GM19328 (cell line): Measurements from ENCODE around the gene NSD1.
"Not testable (repeated sequence)": the region's sequence is repeated elsewhere in the genome, so short reads cannot be mapped to it uniquely, and the experiment has no call there.

Experiments
- ATAC-seq: cut with Tn5 transposase; IDR thresholded peaks from one replicate; pipeline ENCODE4 v1.9.1; 2021; ENCODE audit warnings: mild to moderate bottlenecking, moderate library complexity; ENCODE audit not compliant: unreplicated experiment

NSD1 gene

DNA sequence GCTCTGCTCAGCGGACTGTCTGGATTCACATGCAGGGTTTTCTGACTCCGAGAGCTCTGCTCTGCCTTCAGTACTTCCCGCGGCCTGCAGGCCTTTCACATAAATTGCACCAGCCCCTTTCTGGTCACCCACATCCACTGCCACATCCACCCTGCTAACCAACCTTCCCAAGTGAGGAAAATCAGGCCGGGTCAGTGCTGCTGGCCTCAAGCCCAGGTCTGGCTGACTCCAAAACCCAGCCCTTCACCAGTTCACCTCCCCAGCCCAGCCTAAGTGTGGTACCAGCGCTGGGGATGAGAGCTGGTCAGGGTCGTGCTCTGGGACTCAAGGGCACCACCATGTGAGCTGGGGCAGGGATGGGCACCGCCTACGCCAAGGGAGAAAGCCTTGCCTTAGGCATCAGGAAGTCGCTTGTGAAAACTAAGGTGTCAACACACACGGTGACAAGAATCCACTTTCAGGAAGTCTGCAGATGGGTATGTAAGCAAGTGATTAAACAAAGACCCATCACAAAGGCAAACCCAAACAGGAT lies 205.6 kb downstream of the NSD1 start:
- ATAC-seq, result no peak

DNA sequence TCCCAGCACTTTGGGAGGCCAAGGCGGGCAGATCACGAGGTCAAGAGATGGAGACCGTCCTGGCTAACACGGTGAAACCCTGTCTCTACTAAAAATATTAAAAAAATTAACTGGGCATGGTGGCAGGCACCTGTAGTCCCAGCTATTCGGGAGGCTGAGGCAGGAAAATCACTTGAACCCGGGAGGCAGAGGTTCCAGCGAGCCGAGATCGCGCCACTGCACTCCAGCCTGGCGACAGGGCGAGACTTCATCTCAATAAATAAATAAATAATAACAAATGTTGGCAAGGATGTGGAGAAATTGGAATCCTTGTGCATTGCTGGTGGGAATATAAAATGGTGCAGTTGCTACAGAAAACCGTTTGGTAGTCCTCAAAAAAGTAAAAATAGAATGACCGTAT lies 209.4 kb downstream of the NSD1 start:
- not testable (repeated sequence) for ATAC-seq

DNA sequence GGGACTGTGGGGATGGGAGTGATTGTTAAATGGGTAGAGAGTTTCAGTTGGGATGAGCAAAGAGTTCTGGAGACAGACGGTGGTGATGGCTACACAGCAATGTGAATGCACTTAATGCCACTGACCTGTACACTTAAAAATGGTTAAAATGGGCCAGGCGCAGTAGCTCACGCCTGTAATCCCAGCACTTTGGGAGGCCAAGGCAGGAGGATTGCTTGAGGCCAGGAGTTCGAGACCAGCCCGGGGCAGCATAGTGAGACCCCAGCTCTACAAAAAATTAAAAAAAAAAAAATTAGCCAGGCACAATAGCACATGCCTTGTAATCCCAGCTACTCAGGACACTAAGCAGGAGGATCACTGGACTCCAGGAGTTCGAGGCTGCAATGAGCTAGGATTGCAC lies 210.2 kb downstream of the NSD1 start:
- ATAC-seq, result no peak

DNA sequence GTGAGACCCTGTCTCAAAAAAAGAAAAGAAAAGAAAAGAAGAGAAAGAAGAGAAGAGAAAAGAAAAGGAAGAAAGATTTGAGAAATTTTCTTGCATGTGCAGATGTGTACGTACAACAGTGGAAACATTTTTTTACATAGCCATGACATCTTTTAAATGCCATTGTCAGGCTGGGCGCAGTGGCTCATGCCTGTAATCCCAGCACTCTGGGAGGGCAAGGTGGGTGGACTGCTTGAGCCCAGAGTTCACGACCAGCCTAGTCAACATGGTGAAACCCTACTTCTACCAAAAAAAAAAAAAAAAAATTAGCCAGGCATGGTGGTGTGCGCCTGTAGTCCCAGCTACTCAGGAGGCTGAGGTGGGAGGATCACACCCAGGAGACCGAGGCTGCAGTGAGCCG lies 211.3 kb downstream of the NSD1 start:
- ATAC-seq, result no peak

- no peak for ATAC-seq
These were observed 213.2 kb downstream of the NSD1 start for GRCh38 chr5:177346820-177347219.

- no peak for ATAC-seq
These were observed 214.1 kb downstream of the NSD1 start for GRCh38 chr5:177347699-177348098.

DNA sequence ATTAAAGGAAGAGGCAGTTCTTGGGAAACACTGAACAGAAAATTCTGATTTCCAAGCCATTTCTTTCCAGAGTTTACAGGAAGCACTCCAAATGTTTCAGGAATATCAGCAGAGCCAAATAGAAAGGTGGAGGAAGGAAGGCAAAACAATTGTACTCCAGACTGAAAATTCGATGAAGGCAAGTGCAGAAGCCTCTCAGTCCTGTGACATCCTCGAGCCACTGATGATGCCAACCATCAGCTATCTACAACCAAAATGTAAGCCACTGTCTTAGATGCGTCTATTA lies 215.7 kb downstream of the NSD1 start:
- no peak for ATAC-seq

- ATAC-seq, result no peak
These were observed 216.2 kb downstream of the NSD1 start for GRCh38 chr5:177349762-177350161.
